Measurements from ENCODE around the gene REXO1. TPM values are rescaled to one million over a fixed set of nuclear protein-coding genes. Genes with fewer than 3 reads are reported as not detected.

REXO1 gene
- total RNA-seq, 1 experiment from 2014 or later: 56.8 TPM

- no peak overlapping the region for H2AFZ ChIP-seq (ENCODE audit: low read length)
- H3K23ac ChIP-seq (ENCODE audit: insufficient read length, low read depth, low read length): no peak overlapping the region
- Mint-ChIP-seq H3K36me3 (ENCODE audit: insufficient read depth in 1 of 3, low read depth in 3 of 3) (peaks cover 0 to 3% (median 1%) of the 10 kb centered on the region in 3 experiments; a peak in 2 of 7 replicates), H3K27ac (no peak overlapping the region), H3K4me1 (peaks cover 10 to 18% of the 10 kb centered on the region in 2 experiments), H3K9me3 (no peaks in the 10 kb centered on the region; a peak in 1 of 5 replicates), H3K4me3 (peak overlapping the region; percentile 70 to 83), H3K27me3 (ENCODE audit: low read depth) (peaks cover 6% of the 10 kb centered on the region)
- no peak overlapping the region for H3T11ph ChIP-seq (ENCODE audit: low read length)
- H4K20me1 ChIP-seq (ENCODE audit: control insufficient read depth, insufficient read depth, insufficient read length): peaks cover 3% of the 10 kb centered on the region
- no peak overlapping the region for H2BK12ac ChIP-seq (ENCODE audit: insufficient read length, low read depth, low read length)
- no peak overlapping the region for H2BK5ac ChIP-seq (ENCODE audit: insufficient read length, low read length)
- no peak overlapping the region for H2BK120ac ChIP-seq (ENCODE audit: low read depth, low read length, poor library complexity, severe bottlenecking)
- H3K4me2 ChIP-seq (ENCODE audit: insufficient read depth, insufficient read length, low read length): peak overlapping the region; percentile 31
- H3K4me1 ChIP-seq (ENCODE audit: insufficient read depth, low read length): no peaks in the 10 kb centered on the region; the same call in 1 of the 2 replicates
- H3K18ac ChIP-seq (ENCODE audit: insufficient read length, low read depth, low read length): peak overlapping the region; percentile 33
- peak overlapping the region; percentile 92 for H3K14ac ChIP-seq (ENCODE audit: insufficient read depth, low read length)
- H4K91ac ChIP-seq (ENCODE audit: insufficient read length, low read depth, low read length): no peak overlapping the region
- H3K4ac ChIP-seq (ENCODE audit: low read depth, low read length): no peak overlapping the region
- H3K79me1 ChIP-seq (ENCODE audit: insufficient read depth, low read depth, low read length, poor library complexity, severe bottlenecking): peaks cover 3% of the 10 kb centered on the region
- no peak overlapping the region for H2BK20ac ChIP-seq (ENCODE audit: low read depth, low read length, poor library complexity, severe bottlenecking)
- no peak overlapping the region for H2BK15ac ChIP-seq (ENCODE audit: low read depth, low read length)
- peaks cover 17% of the 10 kb centered on the region; the same call in 1 of the 2 replicates for H3K79me2 ChIP-seq (ENCODE audit: insufficient read depth, low read length)
- H3K23me2 ChIP-seq (ENCODE audit: insufficient read length, low read depth, low read length, poor library complexity, severe bottlenecking): peaks cover 14% of the 10 kb centered on the region
- WGBS (ENCODE audit: extremely low coverage, insufficient read length, low lambda C conversion rate): no CpG with 5 or more reads among the region's 17 CpGs
- H3K9ac ChIP-seq (ENCODE audit: extremely low read depth, insufficient read length, low read length): peak overlapping the region; percentile 81
- H3K56ac ChIP-seq (ENCODE audit: insufficient read length, low read depth, low read length): no peak overlapping the region
- no peaks in the 10 kb centered on the region; the same call in 1 of the 2 replicates for H3K27me3 ChIP-seq (ENCODE audit: insufficient read depth, low read length)
- no peak overlapping the region for H4K5ac ChIP-seq (ENCODE audit: insufficient read length, low read depth, low read length)
- no peak overlapping the region for H2AK5ac ChIP-seq (ENCODE audit: insufficient read length, low read length)
- no peak overlapping the region for H4K8ac ChIP-seq (replicated peaks; ENCODE audit: insufficient read length, low read depth, low read length)
- no peak overlapping the region for H3K27ac ChIP-seq (ENCODE audit: insufficient read length, low read depth, low read length)
- TF ChIP-seq CTCF (conservative IDR thresholded peaks at IDR 0.05): no peak
- no peaks in the 10 kb centered on the region for H3K9me3 ChIP-seq (ENCODE audit: control insufficient read depth, low read depth, low read length)
- no peak for DNase-seq
Measured at GRCh38 chr19:1865172-1866010, 17.1 kb upstream of the REXO1 start.
